ENCODE data around the gene NOVA2. TPM values are rescaled to one million over a fixed set of nuclear protein-coding genes. Genes with fewer than 3 reads are reported as not detected.
A peak's percentile ranks its signal among the peaks of the same experiment; 100 is the strongest.

The NOVA2 gene
- polyA plus RNA-seq, 1 donor: 2.5 TPM

DNA sequence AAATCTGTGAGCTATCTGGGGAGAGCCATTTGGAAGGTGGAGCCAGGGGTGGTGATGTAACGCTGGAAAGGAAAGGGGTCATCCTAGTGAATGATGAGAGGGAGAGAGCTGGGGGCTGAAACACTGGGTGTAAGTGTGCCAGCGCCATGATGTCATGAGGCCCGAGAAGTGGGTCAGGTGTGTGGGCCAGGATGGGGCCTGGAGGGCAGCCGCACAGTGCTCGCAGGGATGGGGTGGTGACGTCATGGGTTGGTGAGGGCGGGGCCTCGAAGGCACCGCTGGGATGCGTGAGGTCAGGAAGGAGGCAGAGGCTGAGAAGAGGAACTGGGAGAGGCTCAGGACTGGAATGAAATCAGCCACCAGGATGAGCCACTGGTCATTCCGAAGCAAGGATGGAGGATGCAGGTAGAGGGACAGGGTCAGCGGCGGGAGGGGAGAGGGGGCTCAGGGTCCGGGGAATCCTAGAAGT lies 26.0 kb upstream of the NOVA2 start:
- peak in 1 of 2 donors; percentile 35 for DNase-seq
- WGBS (ENCODE audit: insufficient coverage, low lambda C conversion rate): 43% methylated on average over 1 of the region's 14 CpGs
- peaks cover 9% of the 10 kb centered on the region for H3K36me3 ChIP-seq (ENCODE audit: control insufficient read depth, insufficient read depth, low read length)

DNA sequence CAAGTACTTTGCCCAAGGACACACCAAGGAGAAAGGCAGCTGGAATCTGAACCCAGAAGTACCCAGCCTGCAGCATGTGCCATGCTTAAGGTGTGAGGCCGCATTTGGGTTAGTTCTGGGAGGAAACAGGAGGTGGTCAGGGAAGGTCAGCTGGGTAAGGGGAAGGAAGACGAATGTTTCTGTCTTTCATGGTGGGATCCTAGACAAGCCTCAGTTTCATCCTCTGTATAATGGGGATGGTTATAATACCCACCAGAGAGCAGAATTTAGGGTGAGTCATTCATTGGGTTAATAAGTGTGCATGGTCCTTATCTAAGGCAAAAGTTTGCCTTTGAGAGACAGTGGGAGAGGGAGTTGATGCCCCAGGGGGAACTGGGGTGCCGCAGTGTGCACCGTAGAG lies 25.2 kb upstream of the NOVA2 start:
- WGBS (ENCODE audit: insufficient coverage, low lambda C conversion rate): no CpG with 5 or more reads among the region's 4 CpGs
- H3K36me3 ChIP-seq (ENCODE audit: control insufficient read depth, insufficient read depth, low read length): peaks cover 9% of the 10 kb centered on the region
- no peak for DNase-seq
- peaks cover 16% of the 10 kb centered on the region for H3K27me3 ChIP-seq (ENCODE audit: control insufficient read depth, insufficient read depth, low read length)
- H3K9me3 ChIP-seq (ENCODE audit: control insufficient read depth, low read depth, low read length): no peaks in the 10 kb centered on the region
- H3K4me3 ChIP-seq (ENCODE audit: low read length): no peak overlapping the region
- peaks cover 8% of the 10 kb centered on the region for H3K4me1 ChIP-seq (ENCODE audit: control insufficient read depth, insufficient read depth, low read length)
- H3K27ac ChIP-seq (ENCODE audit: low read length): no peak overlapping the region

More for the DNA sequence above, 26.0 kb upstream of the NOVA2 start:
- no peaks in the 10 kb centered on the region for H3K9me3 ChIP-seq (ENCODE audit: control insufficient read depth, low read depth, low read length)
- H3K27ac ChIP-seq (ENCODE audit: low read length): no peak overlapping the region
- H3K4me3 ChIP-seq (ENCODE audit: low read length): no peak overlapping the region
- peaks cover 16% of the 10 kb centered on the region for H3K27me3 ChIP-seq (ENCODE audit: control insufficient read depth, insufficient read depth, low read length)
- peaks cover 4% of the 10 kb centered on the region for H3K4me1 ChIP-seq (ENCODE audit: control insufficient read depth, insufficient read depth, low read length)

DNA sequence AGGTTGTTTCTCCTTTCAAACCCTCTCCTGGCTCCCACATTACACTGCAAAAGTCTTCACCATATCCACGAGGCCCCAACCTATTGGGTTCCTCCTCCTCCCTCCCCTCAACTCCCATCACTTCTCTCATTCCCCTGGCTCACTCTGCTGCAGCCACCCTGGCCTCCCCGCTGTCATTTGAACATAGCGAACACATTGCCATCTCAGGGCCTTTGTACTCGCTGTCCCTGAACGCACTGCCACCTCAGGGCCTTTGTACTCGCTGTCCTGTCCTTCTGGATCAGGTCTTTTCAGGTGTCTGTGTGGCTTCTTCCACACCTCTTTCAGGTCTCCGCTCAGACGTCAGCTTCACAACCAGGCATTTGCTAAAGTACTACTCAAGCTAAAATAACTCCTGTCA lies 23.3 kb upstream of the NOVA2 start:
- Histone ChIP-seq H3K4me1 (ENCODE audit: control insufficient read depth, insufficient read depth, low read length) (peaks cover 8% of the 10 kb centered on the region), H3K36me3 (ENCODE audit: control insufficient read depth, insufficient read depth, low read length) (no peaks in the 10 kb centered on the region), H3K27ac (ENCODE audit: low read length) (no peak overlapping the region), H3K4me3 (ENCODE audit: low read length) (no peak overlapping the region), H3K9me3 (ENCODE audit: control insufficient read depth, low read depth, low read length) (no peaks in the 10 kb centered on the region), H3K27me3 (ENCODE audit: control insufficient read depth, insufficient read depth, low read length) (peaks cover 16% of the 10 kb centered on the region)
- WGBS (ENCODE audit: insufficient coverage, low lambda C conversion rate): 100% methylated on average over 2 of the region's 8 CpGs
- no peak for DNase-seq

DNA sequence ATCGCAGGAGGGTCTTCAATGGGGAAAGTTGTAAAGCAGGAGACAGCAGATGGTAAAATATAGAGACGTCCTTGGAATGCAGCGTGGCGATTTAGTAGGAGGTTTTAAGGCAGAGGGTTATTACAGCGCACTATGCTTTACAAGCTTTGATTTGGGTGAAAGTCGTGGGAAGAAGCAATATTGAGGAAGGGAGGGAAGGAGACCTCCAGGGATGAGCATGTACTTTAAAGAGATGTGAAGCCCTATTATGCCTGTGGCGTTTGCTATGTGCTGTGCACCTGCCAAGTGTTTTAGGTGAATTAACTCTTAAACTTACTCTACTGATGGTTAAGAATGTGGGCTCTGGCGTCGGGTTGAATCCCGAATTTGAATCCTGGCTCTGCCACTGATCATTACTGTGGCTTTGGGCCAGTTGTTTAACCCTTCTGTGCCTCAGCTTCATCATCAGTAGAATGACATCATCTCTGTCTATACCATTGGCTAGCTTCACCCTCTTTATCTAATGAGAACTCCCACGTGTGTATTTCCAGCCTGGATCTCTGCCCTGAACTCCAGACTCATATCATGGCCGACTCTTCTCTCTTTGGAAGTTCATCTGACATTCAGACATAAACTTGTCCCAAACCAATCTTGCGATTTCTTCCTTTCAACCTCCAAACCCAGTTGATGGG lies 22.2 kb upstream of the NOVA2 start:
- peaks cover 8% of the 10 kb centered on the region for H3K4me1 ChIP-seq (ENCODE audit: control insufficient read depth, insufficient read depth, low read length)
- DNase-seq: peak in 1 of 2 donors; percentile 43
- peak overlapping the region; percentile 72 for H3K4me3 ChIP-seq (ENCODE audit: low read length)
- whole genome bisulfite sequencing (ENCODE audit: insufficient coverage, low lambda C conversion rate): no CpG with 5 or more reads among the region's 13 CpGs
- H3K27ac ChIP-seq (ENCODE audit: low read length): peak overlapping the region; percentile 18
- no peaks in the 10 kb centered on the region for H3K36me3 ChIP-seq (ENCODE audit: control insufficient read depth, insufficient read depth, low read length)
- no peaks in the 10 kb centered on the region for H3K9me3 ChIP-seq (ENCODE audit: control insufficient read depth, low read depth, low read length)
- peaks cover 15% of the 10 kb centered on the region for H3K27me3 ChIP-seq (ENCODE audit: control insufficient read depth, insufficient read depth, low read length)

DNA sequence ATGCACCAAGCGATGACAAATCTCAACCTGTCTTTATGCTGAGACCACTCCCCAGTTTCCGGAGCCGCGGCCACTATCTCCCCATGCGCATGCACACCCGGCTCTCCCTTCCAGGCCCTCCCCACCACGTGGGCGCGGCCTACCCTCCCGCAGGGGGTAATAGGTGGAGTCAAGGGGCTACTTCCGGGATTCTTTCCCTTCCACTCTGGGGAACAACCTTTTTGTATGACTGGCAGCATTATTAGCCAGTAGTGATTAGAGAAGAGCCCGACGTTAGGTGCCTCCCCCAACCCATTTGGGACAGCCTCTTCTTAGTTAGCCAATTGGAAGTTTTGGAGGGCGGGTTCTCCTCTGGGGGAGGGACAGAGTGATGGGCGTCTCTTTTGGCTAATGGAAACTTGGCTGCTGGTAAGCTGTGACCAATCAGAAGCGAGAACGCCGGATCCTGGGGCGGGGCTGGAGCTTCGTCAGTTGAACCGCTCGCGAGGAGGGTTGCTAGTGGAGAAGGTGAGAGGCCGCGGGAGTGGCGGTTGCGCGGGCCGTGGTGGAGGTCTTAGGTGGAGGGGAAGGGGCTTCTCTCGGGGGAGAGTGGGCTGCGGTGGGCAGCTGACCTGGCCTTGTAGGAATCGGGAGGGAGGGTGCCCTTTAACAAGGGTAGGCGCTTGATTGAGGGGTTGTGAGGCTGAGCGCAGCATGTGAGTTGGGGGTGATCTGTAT lies 21.5 kb upstream of the NOVA2 start, which contains the start of gene CCDC61:
TSS of gene CCDC61 (plus strand) at position 470 of the 717 bp plus-strand sequence. CDS start 7,552 bp downstream, outside the sequence.
- H3K9me3 ChIP-seq (ENCODE audit: control insufficient read depth, low read depth, low read length): no peaks in the 10 kb centered on the region
- H3K4me1 ChIP-seq (ENCODE audit: control insufficient read depth, insufficient read depth, low read length): peaks cover 8% of the 10 kb centered on the region
- peaks cover 8% of the 10 kb centered on the region for H3K27me3 ChIP-seq (ENCODE audit: control insufficient read depth, insufficient read depth, low read length)
- H3K4me3 ChIP-seq (ENCODE audit: low read length): peak within 1 kb of the TSS; percentile 72
- DNase-seq: peak; percentile 98 to 99
- H3K27ac ChIP-seq (ENCODE audit: low read length): peak within 1 kb of the TSS; percentile 18
- WGBS (ENCODE audit: insufficient coverage, low lambda C conversion rate): no CpG with 5 or more reads among the region's 34 CpGs
- H3K36me3 ChIP-seq (ENCODE audit: control insufficient read depth, insufficient read depth, low read length): no peaks in the 10 kb centered on the region

DNA sequence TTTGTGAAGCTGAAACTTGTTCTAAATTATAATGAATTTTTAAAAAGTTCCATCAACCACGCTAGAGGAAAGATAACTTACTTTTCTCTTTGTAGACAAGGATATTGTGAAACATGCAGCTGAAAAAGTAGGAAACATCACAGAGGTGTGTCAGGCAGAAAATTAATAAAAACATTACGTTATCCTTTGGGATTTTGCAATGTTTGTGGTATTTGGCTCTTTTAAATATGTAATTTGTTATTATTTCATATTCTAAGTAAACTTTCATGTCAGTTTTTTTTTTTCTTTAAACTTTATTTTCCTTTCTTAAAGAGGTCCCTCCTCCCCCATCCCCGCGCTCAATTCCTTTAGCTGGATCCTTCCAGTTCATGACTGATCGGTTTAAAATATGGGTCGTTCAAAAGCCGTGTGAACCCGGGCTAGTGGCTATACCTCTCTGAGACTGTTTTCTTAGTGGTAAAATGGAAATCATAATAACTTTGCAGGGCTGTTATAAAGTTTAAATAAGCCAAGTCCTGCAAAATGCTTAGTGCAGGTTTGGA lies 20.9 kb upstream of the NOVA2 start:
- 28% methylated on average over 3 of the region's 8 CpGs for WGBS (ENCODE audit: insufficient coverage, low lambda C conversion rate)
- Histone ChIP-seq H3K4me3 (ENCODE audit: low read length) (peak overlapping the region; percentile 64), H3K27me3 (ENCODE audit: control insufficient read depth, insufficient read depth, low read length) (peaks cover 5% of the 10 kb centered on the region), H3K9me3 (ENCODE audit: control insufficient read depth, low read depth, low read length) (no peaks in the 10 kb centered on the region), H3K27ac (ENCODE audit: low read length) (no peak overlapping the region), H3K4me1 (ENCODE audit: control insufficient read depth, insufficient read depth, low read length) (peaks cover 8% of the 10 kb centered on the region), H3K36me3 (ENCODE audit: control insufficient read depth, insufficient read depth, low read length) (no peaks in the 10 kb centered on the region)
- no peak for DNase-seq

DNA sequence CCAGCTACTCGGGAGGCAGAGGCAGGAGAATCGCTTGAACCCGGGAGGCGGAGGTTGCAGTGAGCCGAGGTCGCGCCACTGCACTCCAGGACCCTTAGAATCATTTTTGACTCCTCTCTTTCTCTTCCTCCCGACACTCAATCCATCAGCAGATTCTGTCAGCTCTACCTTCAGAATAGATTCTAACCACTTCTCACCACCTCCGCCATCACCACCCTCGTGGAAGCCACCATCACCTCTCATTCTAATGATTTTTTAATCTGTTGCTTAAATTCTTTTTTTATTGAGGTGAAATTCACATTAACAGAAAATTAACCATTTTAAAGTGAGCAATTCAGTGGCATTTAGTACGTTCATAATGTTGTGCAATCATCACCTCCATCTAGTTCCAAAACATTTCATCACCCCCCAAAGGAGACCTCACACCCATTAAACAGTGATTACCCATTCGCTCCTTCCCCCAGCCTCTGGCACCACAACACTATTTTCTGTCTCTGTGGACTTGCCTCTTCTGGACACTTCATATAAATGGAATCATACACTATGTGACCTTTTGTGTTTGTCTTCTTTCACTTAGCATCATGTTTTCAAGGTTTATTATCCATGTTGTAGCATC lies 16.6 kb upstream of the NOVA2 start:
- WGBS (ENCODE audit: insufficient coverage, low lambda C conversion rate): 90% methylated on average over 2 of the region's 12 CpGs
- peaks cover 4% of the 10 kb centered on the region for H3K4me1 ChIP-seq (ENCODE audit: control insufficient read depth, insufficient read depth, low read length)
- no peaks in the 10 kb centered on the region for H3K9me3 ChIP-seq (ENCODE audit: control insufficient read depth, low read depth, low read length)
- H3K36me3 ChIP-seq (ENCODE audit: control insufficient read depth, insufficient read depth, low read length): no peaks in the 10 kb centered on the region
- H3K27me3 ChIP-seq (ENCODE audit: control insufficient read depth, insufficient read depth, low read length): peaks cover 11% of the 10 kb centered on the region
- no peak overlapping the region for H3K4me3 ChIP-seq (ENCODE audit: low read length)
- no peak for DNase-seq
- H3K27ac ChIP-seq (ENCODE audit: low read length): no peak overlapping the region

DNA sequence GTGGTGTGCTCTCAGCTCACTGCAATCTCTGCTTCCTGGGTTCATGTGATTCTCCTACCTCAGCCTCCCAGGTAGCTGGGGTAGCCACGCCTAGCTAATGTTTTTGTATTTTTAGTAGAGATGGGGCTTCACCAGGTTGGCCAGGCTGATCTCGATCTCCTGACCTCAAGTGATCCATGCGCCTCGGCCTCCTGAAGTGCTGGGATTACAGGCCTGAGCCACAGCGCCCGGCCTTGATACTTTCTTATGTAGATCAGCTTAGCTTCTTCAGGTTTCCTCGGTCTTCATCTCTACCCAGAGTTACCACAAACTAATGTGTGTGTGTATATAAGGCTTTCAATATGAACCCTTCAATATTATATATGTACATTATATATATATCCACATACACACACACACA lies 11.7 kb upstream of the NOVA2 start:
- Histone ChIP-seq H3K27me3 (ENCODE audit: control insufficient read depth, insufficient read depth, low read length) (peaks cover 19% of the 10 kb centered on the region), H3K4me3 (ENCODE audit: low read length) (no peak overlapping the region), H3K4me1 (ENCODE audit: control insufficient read depth, insufficient read depth, low read length) (no peaks in the 10 kb centered on the region), H3K36me3 (ENCODE audit: control insufficient read depth, insufficient read depth, low read length) (no peaks in the 10 kb centered on the region), H3K9me3 (ENCODE audit: control insufficient read depth, low read depth, low read length) (no peaks in the 10 kb centered on the region), H3K27ac (ENCODE audit: low read length) (no peak overlapping the region)
- no peak for DNase-seq
- no CpG with 5 or more reads among the region's 7 CpGs for WGBS (ENCODE audit: insufficient coverage, low lambda C conversion rate)

DNA sequence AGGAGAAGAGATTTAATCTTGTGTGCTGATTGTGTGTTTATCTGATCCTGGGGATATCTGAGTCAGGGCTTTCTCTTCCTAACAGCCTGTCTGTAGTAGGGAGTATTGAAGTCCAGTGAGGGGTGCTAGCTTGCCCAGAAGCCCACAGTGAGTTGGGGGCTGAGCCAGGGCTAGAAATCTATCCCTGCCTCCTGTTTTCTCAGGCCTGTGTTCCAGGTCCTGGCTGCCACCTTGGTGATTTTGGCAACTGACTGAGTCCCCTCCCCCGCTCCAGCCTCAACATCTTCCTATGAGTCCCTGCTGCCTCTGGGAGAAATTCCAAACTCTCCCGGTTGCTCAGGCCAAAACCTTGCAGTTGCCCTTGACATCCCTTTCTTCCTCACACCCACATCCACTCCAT lies 7.7 kb upstream of the NOVA2 start:
- DNase-seq: no peak
- H3K9me3 ChIP-seq (ENCODE audit: control insufficient read depth, low read depth, low read length): no peaks in the 10 kb centered on the region
- H3K27ac ChIP-seq (ENCODE audit: low read length): no peak overlapping the region
- WGBS (ENCODE audit: insufficient coverage, low lambda C conversion rate): no CpG with 5 or more reads among the region's 2 CpGs
- H3K36me3 ChIP-seq (ENCODE audit: control insufficient read depth, insufficient read depth, low read length): no peaks in the 10 kb centered on the region
- no peak overlapping the region for H3K4me3 ChIP-seq (ENCODE audit: low read length)
- H3K27me3 ChIP-seq (ENCODE audit: control insufficient read depth, insufficient read depth, low read length): peaks cover 18% of the 10 kb centered on the region
- H3K4me1 ChIP-seq (ENCODE audit: control insufficient read depth, insufficient read depth, low read length): no peaks in the 10 kb centered on the region

DNA sequence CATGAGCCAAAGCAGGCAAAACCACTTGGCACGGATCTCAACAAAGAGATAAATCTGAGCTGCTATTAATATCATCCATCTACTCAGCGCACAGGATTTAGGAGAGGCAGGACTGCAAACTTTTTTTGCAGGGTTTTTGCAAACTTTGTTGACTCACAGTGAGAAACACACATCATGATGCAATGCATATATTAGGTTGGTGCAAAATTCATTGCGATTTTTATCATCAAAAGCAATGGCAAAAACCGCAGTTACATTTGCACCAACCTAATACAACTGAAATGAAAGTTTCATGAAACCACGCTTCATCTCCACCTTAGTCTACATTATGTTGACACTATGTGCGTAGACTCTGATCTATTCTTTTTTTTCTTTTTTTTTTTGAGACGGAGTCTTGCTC lies 4.5 kb upstream of the NOVA2 start:
- peaks cover 2% of the 10 kb centered on the region for H3K4me1 ChIP-seq (ENCODE audit: control insufficient read depth, insufficient read depth, low read length)
- no peak for DNase-seq
- H3K4me3 ChIP-seq (ENCODE audit: low read length): no peak overlapping the region
- no peaks in the 10 kb centered on the region for H3K36me3 ChIP-seq (ENCODE audit: control insufficient read depth, insufficient read depth, low read length)
- peaks cover 4% of the 10 kb centered on the region for H3K9me3 ChIP-seq (ENCODE audit: control insufficient read depth, low read depth, low read length)
- WGBS (ENCODE audit: insufficient coverage, low lambda C conversion rate): 93% methylated on average over 3 of the region's 7 CpGs
- peaks cover 43% of the 10 kb centered on the region for H3K27me3 ChIP-seq (ENCODE audit: control insufficient read depth, insufficient read depth, low read length)
- H3K27ac ChIP-seq (ENCODE audit: low read length): no peak overlapping the region
